GM23338 (cell line): Measurements from ENCODE around the gene GRK3. TPM values are rescaled to one million over a fixed set of nuclear protein-coding genes. Genes with fewer than 3 reads are reported as not detected.
A peak's percentile ranks its signal among the peaks of the same experiment; 100 is the strongest.

Experiments
- ATAC-seq: fragments of 200-7000 bp; cut with Tn5 transposase; 3 replicates; pipeline ENCODE4 v1.9.1; 2020
- DNase-seq: peaks from one replicate; pipeline ENCODE4 v3.0.0-alpha.2; 2015; ENCODE audit warnings: low spot score
- H2AFZ ChIP-seq: fragments of 200-600 bp; sonication (generic); 2 replicates; pipeline ENCODE4 v1.8.0; 2016; ENCODE audit warnings: antibody characterized with exemption, mild to moderate bottlenecking, moderate library complexity
- H3F3A ChIP-seq: fragments of 200-600 bp; sonication (generic); replicated peaks from 2 replicates; pipeline ENCODE4 v1.8.0; 2017; ENCODE audit warnings: antibody characterized with exemption, mixed run types, low read depth
- H3K27ac ChIP-seq: fragments of 200-600 bp; sonication (generic); 2 replicates; pipeline ENCODE4 v1.6.1; 2016; ENCODE audit warnings: low read depth
- H3K27me3 ChIP-seq: fragments of 200-600 bp; sonication (generic); 2 replicates; pipeline ENCODE4 v1.8.0; 2016; ENCODE audit warnings: mild to moderate bottlenecking, mixed run types, moderate library complexity; ENCODE audit not compliant: insufficient read depth
- H3K36me3 ChIP-seq: fragments of 200-600 bp; sonication (generic); 2 replicates; pipeline ENCODE4 v1.8.0; 2016; ENCODE audit warnings: mild to moderate bottlenecking; ENCODE audit not compliant: insufficient read depth
- H3K4me1 ChIP-seq: fragments of 200-600 bp; sonication (generic); 2 replicates; pipeline ENCODE4 v1.8.0; 2016; ENCODE audit warnings: mild to moderate bottlenecking, moderate library complexity; ENCODE audit not compliant: insufficient read depth
- H3K4me2 ChIP-seq: fragments of 200-600 bp; sonication (generic); 2 replicates; pipeline ENCODE4 v1.7.1; 2017; ENCODE audit warnings: mixed run types
- H3K4me3 ChIP-seq: fragments of 200-600 bp; sonication (generic); 2 replicates; pipeline ENCODE4 v1.6.1; 2016; ENCODE audit warnings: mixed run types
- H3K79me2 ChIP-seq: fragments of 200-600 bp; sonication (generic); replicated peaks from 2 replicates; pipeline ENCODE4 v1.8.0; 2017; ENCODE audit warnings: mild to moderate bottlenecking; ENCODE audit not compliant: insufficient read depth
- H3K9me2 ChIP-seq: fragments of 200-600 bp; sonication (generic); 2 replicates; pipeline ENCODE4 v1.8.0; 2017; ENCODE audit not compliant: insufficient read depth
- H4K20me1 ChIP-seq: fragments of 200-600 bp; sonication (generic); replicated peaks from 2 replicates; pipeline ENCODE4 v1.8.0; 2017; ENCODE audit warnings: mild to moderate bottlenecking; ENCODE audit not compliant: insufficient read depth
- H3K27ac Mint-ChIP-seq: 2 replicates; pipeline ENCODE4 v1.8.0; 2020; ENCODE audit warnings: inconsistent platforms, mild to moderate bottlenecking, moderate library complexity, mixed read lengths
- H3K27me3 Mint-ChIP-seq: 3 replicates; pipeline ENCODE4 v1.8.0; 2022; ENCODE audit warnings: low read depth, mild to moderate bottlenecking, moderate library complexity, mixed read lengths, inconsistent platforms; ENCODE audit not compliant: insufficient read depth, poor library complexity
- H3K36me3 Mint-ChIP-seq: 3 replicates; pipeline ENCODE4 v1.8.0; 2021; ENCODE audit warnings: low read depth, mild to moderate bottlenecking, inconsistent platforms, moderate library complexity, mixed read lengths
- H3K4me1 Mint-ChIP-seq: 3 replicates; pipeline ENCODE4 v1.8.0; 2020; ENCODE audit warnings: mild to moderate bottlenecking, inconsistent platforms, mixed read lengths
- H3K4me3 Mint-ChIP-seq: 3 replicates; pipeline ENCODE4 v1.8.0; 2021; ENCODE audit warnings: moderate library complexity, mild to moderate bottlenecking, inconsistent platforms, mixed read lengths
- H3K9me3 Mint-ChIP-seq: 3 replicates; pipeline ENCODE4 v1.8.0; 2020; ENCODE audit warnings: moderate library complexity, mild to moderate bottlenecking, inconsistent platforms, mixed read lengths
- CREB1 ChIP-seq: fragments of 250-450 bp; sonication (Bioruptor Pico); IDR thresholded peaks from 2 replicates; pipeline ENCODE4 v1.5.0; 2020; ENCODE audit warnings: low read depth, mild to moderate bottlenecking, moderate library complexity
- CTCF ChIP-seq, 2 experiments: fragments of 200-600 bp in 1 of 2; sonication (generic) in 1 of 2; conservative IDR thresholded peaks; 2 replicates each; pipeline versions ENCODE4 v1.5.1 to v1.6.1; 2016 to 2017; ENCODE audit warnings: antibody characterized with exemption in 2 of 2, low read depth in 2 of 2, mild to moderate bottlenecking in 2 of 2, moderate library complexity in 1 of 2
- ETS1 ChIP-seq: IDR thresholded peaks from 2 replicates; pipeline ENCODE4 v1.6.1; 2016; ENCODE audit warnings: antibody characterized with exemption
- EZH2 ChIP-seq: fragments of 200-600 bp; sonication (generic); IDR thresholded peaks from one replicate; pipeline ENCODE4 v1.8.0; 2017; ENCODE audit warnings: antibody characterized with exemption, mild to moderate bottlenecking, low read depth; ENCODE audit not compliant: unreplicated experiment
- EZH2phosphoT487 ChIP-seq: fragments of 200-600 bp; sonication (generic); IDR thresholded peaks from one replicate; pipeline ENCODE4 v1.8.1; 2018; ENCODE audit warnings: antibody characterized with exemption; ENCODE audit not compliant: unreplicated experiment
- JUNB ChIP-seq: IDR thresholded peaks from one replicate; pipeline ENCODE4 v1.6.1; 2016; ENCODE audit warnings: antibody characterized with exemption; ENCODE audit not compliant: unreplicated experiment
- NANOG ChIP-seq: IDR thresholded peaks from 2 replicates; pipeline ENCODE4 v1.6.1; 2016; ENCODE audit warnings: antibody characterized with exemption, borderline replicate concordance
- POLR2AphosphoS5 ChIP-seq: IDR thresholded peaks from 2 replicates; pipeline ENCODE4 v1.6.1; 2016; ENCODE audit warnings: antibody characterized with exemption, low read depth
- REST ChIP-seq: IDR thresholded peaks from one replicate; pipeline ENCODE4 v1.6.1; 2018; ENCODE audit warnings: antibody characterized with exemption; ENCODE audit not compliant: unreplicated experiment
- STAT1 ChIP-seq: IDR thresholded peaks from one replicate; pipeline ENCODE4 v1.6.1; 2016; ENCODE audit warnings: antibody characterized with exemption; ENCODE audit not compliant: unreplicated experiment
- ZNF114 ChIP-seq: fragments of 250-450 bp; sonication (Bioruptor Pico); IDR thresholded peaks from 2 replicates; pipeline ENCODE4 v1.5.0; 2020; ENCODE audit warnings: mild to moderate bottlenecking, moderate library complexity
- ZNF331 ChIP-seq: fragments of 250-450 bp; sonication (Bioruptor Pico); IDR thresholded peaks from 2 replicates; pipeline ENCODE4 v1.5.0; 2020; ENCODE audit warnings: low read depth, mild to moderate bottlenecking, moderate library complexity
- ZNF462 ChIP-seq: fragments of 250-450 bp; sonication (Bioruptor Pico); IDR thresholded peaks from 2 replicates; pipeline ENCODE4 v1.5.0; 2020; ENCODE audit warnings: mild to moderate bottlenecking, moderate library complexity
- polyA plus RNA-seq: library from polyadenylated mRNA; unstranded; fragments of >200 nt; fragmentation: Nextera tagmentation; extraction: Ambion mirVana; gene quantifications from 2 replicates; pipeline ENCODE4 v1.2.1, GENCODE V29; 2016
- total RNA-seq: library from RNA; depleted of rRNA; stranded (reverse); fragments of >200 nt; shearing (Covaris generic); gene quantifications from 2 replicates; pipeline ENCODE4 v1.2.3, GENCODE V29; 2014

Gene GRK3
- total and polyA plus RNA-seq, 2 experiments from 2014 or later: 6.0 to 25.3 TPM

- ATAC-seq (peak; percentile 63), DNase-seq (peak; percentile 91)
- H3K4me1 ChIP-seq: peaks cover 44% of the 10 kb centered on the region
- H3F3A ChIP-seq: no peaks in the 10 kb centered on the region
- no peaks in the 10 kb centered on the region for H3K36me3 ChIP-seq
- peak overlapping the region; percentile 78 for H3K4me3 ChIP-seq
- Mint-ChIP-seq H3K27ac (no peak overlapping the region), H3K27me3 (peaks cover 14% of the 10 kb centered on the region), H3K4me3 (peak overlapping the region; percentile 88), H3K9me3 (no peaks in the 10 kb centered on the region), H3K36me3 (no peaks in the 10 kb centered on the region; the same call in 2 of the 3 replicates), H3K4me1 (peaks cover 48% of the 10 kb centered on the region)
- peaks cover 47% of the 10 kb centered on the region for H3K79me2 ChIP-seq
- no peaks in the 10 kb centered on the region for H3K9me2 ChIP-seq
- H3K4me2 ChIP-seq: peak overlapping the region; percentile 97
- peaks cover 17% of the 10 kb centered on the region for H3K27me3 ChIP-seq
- no peak overlapping the region for H2AFZ ChIP-seq
- TF ChIP-seq ZNF462 (CRISPR knock-in tag) (no peak), ZNF114 (no peak), STAT1 (no peak), POLR2AphosphoS5 (no peak; the same call in 1 of the 2 replicates), CTCF (conservative IDR thresholded peaks at IDR 0.05; ENCODE audit: low read depth in 2 of 2) (no peak), ZNF331 (CRISPR knock-in tag) (no peak), ETS1 (no peak), EZH2 (no peak), JUNB (no peak), REST (no peak), EZH2phosphoT487 (no peak), NANOG (no peak), CREB1 (no peak)
- no peak overlapping the region for H3K27ac ChIP-seq
- peaks cover 21% of the 10 kb centered on the region for H4K20me1 ChIP-seq
Observed at GRCh38 chr22:25564979-25565677, 653 bp downstream of the GRK3 start.
